GM21529 (cell line): ENCODE data around the gene ALPP.
"Not testable (repeated sequence)": the region's sequence is repeated elsewhere in the genome, so short reads cannot be mapped to it uniquely, and the experiment has no call there.

Experiments
- ATAC-seq: cut with Tn5 transposase; IDR thresholded peaks from one replicate; pipeline ENCODE4 v1.9.1; 2021; ENCODE audit not compliant: unreplicated experiment

ALPP gene

GRCh38 chr2:232378735-232379151 is at the start of gene ALPP:
Gene ALPP, plus strand, starts transcription at chr2:232378751. Its CDS starts 52 bp downstream, at chr2:232378803.
- ATAC-seq = not testable (repeated sequence)

- no peak for ATAC-seq
Measured at GRCh38 chr2:232329716-232330067, 48.9 kb upstream of the ALPP start.

- ATAC-seq = no peak
Measured at GRCh38 chr2:232330068-232330999, 48.2 kb upstream of the ALPP start.

GRCh38 chr2:232331061-232331460 is 47.5 kb upstream of the ALPP start:
- ATAC-seq = not testable (repeated sequence)

DNA sequence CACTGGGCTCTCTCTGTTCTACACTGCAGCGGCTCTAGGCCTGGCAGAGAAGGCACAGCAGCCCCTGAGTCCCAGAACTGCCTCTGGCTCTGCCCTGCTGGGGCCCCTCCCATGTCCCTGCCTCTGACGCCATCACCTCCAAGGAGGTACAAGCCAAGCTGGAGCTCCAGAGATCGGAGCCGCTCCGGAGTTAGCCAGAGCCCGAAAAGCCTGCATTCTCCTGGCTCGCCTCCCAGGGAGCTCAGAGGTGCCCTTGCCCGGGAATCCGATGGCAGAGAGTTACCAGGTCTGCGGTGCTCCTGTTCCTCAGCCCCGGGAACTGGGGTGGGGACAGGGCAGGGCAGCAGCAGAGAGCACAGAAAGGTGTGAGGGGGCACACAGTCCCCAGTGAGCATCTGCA is 46.9 kb upstream of the ALPP start:
- not testable (repeated sequence) for ATAC-seq

GRCh38 chr2:232332244-232332939 is 46.2 kb upstream of the ALPP start:
- ATAC-seq = not testable (repeated sequence)

- no peak for ATAC-seq
Measured at GRCh38 chr2:232332940-232333259, 45.7 kb upstream of the ALPP start.

GRCh38 chr2:232333361-232334135 is 45.0 kb upstream of the ALPP start:
- no peak for ATAC-seq

GRCh38 chr2:232334136-232334884 is 44.2 kb upstream of the ALPP start:
- not testable (repeated sequence) for ATAC-seq

GRCh38 chr2:232334885-232335205 is 43.7 kb upstream of the ALPP start:
- not testable (repeated sequence) for ATAC-seq

DNA sequence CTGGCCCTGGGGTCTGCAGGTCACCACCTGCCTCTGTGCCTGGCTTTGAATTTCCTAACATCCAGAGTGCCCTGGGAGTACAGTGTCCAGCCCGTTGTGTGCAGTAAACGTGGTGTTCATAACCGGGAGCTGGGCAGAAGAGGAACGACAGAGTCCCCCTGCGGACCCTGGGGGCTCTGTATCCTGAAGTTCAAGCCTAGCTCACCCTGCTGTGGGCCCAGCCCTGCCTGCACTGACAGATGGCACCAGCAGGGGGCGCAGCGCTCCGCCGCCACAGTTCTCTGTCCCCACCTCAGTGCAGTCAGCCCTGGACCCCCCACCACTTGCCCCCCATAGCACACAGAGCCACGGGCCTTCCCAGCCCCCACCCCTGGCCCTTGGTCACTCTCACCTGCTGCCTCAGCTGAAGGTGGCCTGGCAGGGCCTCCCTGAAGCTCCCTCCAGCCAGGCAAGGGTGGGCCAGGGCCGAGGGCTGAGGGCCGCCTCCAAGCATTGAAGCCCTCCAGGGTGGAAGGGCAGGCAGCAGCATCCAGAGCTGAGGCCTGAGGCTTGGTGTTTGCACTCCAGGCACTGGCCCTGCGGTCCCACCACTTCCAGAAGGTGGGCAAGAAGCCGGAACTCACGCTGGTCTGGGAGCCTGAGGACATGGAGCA is 43.2 kb upstream of the ALPP start:
- ATAC-seq = not testable (repeated sequence)

GRCh38 chr2:232335859-232336215 is 42.7 kb upstream of the ALPP start:
- ATAC-seq = no peak

GRCh38 chr2:232336241-232336736 is 42.3 kb upstream of the ALPP start:
- no peak for ATAC-seq

DNA sequence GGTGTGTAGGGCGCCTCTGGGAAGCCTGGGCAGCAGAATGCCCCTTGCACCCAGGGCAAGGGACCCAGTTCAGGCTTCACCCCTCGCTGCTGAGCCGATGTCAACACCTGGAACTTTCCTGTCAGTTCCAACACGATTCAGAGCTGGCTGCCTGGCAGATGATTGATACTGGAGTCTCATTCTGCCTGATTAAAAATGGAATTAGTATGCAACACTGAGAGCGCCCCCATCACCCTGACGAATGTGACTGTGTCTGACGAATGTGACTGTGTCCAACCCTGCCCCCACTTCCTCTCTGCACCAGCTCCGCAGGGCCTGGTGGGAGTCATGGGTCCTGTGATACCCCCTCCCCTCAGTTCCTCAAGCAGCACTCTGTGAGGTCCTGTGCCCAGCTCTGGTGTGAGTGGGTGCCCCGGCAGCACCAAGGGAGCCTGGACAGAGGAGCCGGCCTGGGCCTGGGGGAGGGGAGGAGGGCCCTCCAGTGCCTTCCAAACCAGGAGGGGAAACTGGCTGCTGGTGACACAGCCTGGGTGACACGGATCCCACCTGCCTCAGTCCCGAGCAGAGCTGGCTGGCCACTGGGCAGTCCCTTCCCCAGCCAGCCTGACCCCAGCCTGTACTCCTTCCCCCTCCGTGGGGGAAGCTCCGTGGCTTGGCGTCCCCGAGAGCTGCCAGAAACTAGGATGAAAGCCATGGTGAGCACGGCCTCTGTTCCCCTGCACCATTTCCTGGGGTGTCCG is 41.4 kb upstream of the ALPP start:
- no peak for ATAC-seq

DNA sequence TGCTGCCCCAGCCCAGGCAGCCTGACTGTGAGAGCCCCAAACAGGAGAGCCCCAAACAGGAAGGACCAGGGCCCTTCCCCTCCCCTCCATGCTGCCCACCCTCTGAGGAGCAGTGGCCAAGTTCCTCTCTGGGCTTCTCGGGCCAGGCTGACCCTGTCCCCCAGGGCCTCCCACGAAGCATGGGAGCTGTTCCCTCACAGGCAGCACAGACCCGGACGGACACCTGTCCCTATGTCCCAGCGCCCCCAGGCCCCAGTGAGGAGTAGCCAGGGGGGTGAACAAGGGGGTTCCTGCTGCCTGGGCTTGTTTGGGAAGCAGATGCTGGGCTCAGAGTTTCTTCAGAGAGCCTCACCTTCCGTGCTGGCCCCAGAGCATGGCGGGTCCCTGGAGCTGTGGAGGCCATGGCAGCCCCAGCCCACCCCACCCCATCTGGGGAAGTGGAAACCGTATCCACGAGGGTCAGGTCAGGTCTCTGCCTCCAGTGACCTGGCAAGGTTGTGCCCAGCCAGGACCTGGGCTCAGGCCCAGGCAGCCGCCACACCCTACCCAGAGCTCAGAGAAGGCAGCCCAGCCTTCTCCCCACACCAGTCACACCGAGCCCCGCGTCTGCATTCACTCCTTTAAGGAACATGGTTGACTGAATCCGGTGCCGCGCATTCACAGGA is 40.3 kb upstream of the ALPP start:
- ATAC-seq = not testable (repeated sequence)

DNA sequence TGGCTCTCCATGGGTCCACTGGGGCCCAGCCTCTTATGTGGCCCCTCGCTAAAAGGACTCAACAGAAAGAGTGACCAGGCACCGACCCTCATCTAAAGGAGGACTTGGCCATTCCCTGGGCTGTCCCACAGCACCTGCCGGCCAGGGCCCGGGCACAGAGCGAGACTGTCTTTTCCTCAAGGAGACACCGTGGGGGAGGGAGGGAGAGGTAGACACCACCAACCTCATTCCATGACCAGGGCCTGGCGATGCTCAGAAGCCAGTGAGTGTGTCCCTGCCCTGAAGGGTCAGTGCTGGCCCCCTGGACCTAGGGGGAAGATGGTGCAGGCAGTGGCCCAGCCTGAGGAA is 39.8 kb upstream of the ALPP start:
- ATAC-seq = no peak

- ATAC-seq = no peak
Measured at GRCh38 chr2:232339121-232340081, 39.1 kb upstream of the ALPP start.
